Stimulated activated CD4-positive, alpha-beta T cell treated with anti-CD3 and anti-CD28 coated beads, Interleukin-2, amount 100 ng/mL, for 48 hours (primary cell): ENCODE data around the gene MYT1.
"Not testable (repeated sequence)": the region's sequence is repeated elsewhere in the genome, so short reads cannot be mapped to it uniquely, and the experiment has no call there.

ENCODE experiments used
- DNase-seq, 2 donors: peaks; one replicate each; pipeline ENCODE4 v3.0.0-alpha.2; 2020

The MYT1 gene

GRCh38 chr20:64280460-64280843 is 116.2 kb downstream of the MYT1 start:
- DNase-seq = no peak

- no peak for DNase-seq
Observed at GRCh38 chr20:64283646-64284045, 119.4 kb downstream of the MYT1 start.

GRCh38 chr20:64285579-64286446 is 121.6 kb downstream of the MYT1 start:
- DNase-seq = peak; percentile 93 to 97

GRCh38 chr20:64286447-64287263 is 122.4 kb downstream of the MYT1 start:
- DNase-seq = not testable (repeated sequence)

GRCh38 chr20:64287264-64287590 is 123.0 kb downstream of the MYT1 start:
- DNase-seq = not testable (repeated sequence)
